Retinal pigment epithelial cell (primary cell): ENCODE results near the gene MLKL.
"Not testable (repeated sequence)": the region's sequence is repeated elsewhere in the genome, so short reads cannot be mapped to it uniquely, and the experiment has no call there.

Source experiments
- DNase-seq: peaks from one replicate; pipeline ENCODE4 v3.0.0-alpha.2; 2010; ENCODE audit warnings: low read depth
- H3K4me3 ChIP-seq: 2 replicates; pipeline ENCODE4 v1.5.1; 2011; ENCODE audit warnings: mild to moderate bottlenecking, low read length, control low read depth, moderate library complexity
- TF ChIP-seq, protein P1 (sequence below): conservative IDR thresholded peaks from 2 replicates; pipeline ENCODE4 v1.5.1; 2011; ENCODE audit warnings: low read depth, low read length, control low read depth, inconsistent platforms

The MLKL gene

DNA sequence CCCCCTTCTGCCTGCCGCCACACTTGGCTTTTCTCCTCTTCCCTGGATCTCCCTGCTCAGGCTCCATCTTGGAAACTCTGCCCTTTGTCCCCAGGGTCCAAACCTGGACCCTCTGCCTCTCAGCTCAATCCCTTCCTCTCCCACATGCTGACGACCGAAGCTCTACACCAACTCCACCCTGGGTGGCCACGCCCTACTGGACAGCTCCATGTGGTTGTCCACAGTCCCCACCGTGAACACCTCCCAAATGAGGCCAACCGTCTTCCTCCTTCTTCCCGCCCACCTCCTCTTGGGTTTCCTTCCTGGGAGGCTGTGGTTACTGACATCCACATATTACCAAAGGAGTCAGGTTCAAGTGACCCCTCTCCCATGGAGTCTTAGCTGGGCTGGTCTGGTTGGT lies 22.6 kb upstream of the MLKL start:
- H3K4me3 ChIP-seq, result no peak overlapping the region
- DNase-seq, result no peak
- TF ChIP-seq, protein P1, sequence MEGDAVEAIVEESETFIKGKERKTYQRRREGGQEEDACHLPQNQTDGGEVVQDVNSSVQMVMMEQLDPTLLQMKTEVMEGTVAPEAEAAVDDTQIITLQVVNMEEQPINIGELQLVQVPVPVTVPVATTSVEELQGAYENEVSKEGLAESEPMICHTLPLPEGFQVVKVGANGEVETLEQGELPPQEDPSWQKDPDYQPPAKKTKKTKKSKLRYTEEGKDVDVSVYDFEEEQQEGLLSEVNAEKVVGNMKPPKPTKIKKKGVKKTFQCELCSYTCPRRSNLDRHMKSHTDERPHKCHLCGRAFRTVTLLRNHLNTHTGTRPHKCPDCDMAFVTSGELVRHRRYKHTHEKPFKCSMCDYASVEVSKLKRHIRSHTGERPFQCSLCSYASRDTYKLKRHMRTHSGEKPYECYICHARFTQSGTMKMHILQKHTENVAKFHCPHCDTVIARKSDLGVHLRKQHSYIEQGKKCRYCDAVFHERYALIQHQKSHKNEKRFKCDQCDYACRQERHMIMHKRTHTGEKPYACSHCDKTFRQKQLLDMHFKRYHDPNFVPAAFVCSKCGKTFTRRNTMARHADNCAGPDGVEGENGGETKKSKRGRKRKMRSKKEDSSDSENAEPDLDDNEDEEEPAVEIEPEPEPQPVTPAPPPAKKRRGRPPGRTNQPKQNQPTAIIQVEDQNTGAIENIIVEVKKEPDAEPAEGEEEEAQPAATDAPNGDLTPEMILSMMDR, result no peak

DNA sequence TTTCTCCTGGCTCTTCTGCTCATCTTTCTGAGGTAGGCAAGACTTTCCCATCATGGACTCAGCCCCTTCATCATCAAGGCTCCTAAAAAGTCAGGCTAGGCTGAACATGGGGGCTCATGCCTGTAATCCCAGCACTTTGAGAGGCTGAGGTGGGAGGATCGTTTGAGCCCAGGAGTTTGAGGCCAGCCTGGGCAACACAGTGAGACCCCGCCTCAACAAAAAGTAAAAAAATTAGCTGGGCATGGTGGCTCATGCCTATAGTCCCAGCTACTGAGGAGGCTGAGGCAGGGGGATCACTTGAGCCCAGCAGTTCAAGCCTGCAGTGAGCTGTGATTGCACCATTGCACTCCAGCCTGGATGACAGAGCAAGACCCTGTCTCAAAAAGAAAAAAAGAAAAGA lies 21.5 kb upstream of the MLKL start:
- H3K4me3 ChIP-seq, DNase-seq: not testable (repeated sequence)

DNA sequence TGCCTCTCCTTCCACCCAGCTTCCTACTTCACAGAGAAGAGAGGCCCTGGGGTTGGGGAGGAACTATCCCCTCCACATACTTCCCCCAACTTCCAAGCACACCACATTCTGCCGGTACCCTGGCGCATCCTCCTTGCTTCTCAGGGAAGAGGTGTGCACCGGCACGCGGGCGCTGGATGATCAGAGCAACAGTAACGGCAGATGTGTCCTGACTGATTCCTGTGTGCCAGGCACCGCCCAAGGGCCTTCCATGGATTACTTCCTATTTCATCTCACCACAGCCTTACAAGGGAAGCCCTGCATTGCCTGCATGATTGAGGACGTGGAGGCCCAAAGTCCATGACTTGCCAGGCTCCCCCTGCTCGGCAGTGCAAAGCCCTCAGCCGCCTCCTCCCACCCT lies 21.1 kb upstream of the MLKL start:
- no peak for DNase-seq
- no peak overlapping the region for H3K4me3 ChIP-seq
- TF ChIP-seq, protein P1, result no peak

DNA sequence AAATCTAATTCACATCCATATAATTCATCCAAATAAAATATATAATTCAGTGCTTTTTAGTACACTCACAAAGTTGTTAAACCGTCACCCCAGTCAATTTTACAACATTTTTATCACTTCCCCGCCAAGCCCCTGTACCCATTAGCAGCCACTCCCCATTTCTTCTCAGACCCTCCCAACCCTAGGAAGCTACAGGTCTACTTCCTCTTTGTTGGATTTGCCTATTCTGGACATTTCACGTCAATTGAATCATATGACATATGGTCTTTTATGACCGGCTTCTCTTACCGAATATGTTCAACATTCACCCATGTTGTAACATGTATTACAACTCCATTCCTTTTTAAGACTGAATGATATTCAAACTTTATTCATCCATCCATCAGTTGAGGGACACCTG lies 19.9 kb upstream of the MLKL start:
- no peak overlapping the region for H3K4me3 ChIP-seq
- TF ChIP-seq, protein P1, result no peak
- DNase-seq, result no peak

DNA sequence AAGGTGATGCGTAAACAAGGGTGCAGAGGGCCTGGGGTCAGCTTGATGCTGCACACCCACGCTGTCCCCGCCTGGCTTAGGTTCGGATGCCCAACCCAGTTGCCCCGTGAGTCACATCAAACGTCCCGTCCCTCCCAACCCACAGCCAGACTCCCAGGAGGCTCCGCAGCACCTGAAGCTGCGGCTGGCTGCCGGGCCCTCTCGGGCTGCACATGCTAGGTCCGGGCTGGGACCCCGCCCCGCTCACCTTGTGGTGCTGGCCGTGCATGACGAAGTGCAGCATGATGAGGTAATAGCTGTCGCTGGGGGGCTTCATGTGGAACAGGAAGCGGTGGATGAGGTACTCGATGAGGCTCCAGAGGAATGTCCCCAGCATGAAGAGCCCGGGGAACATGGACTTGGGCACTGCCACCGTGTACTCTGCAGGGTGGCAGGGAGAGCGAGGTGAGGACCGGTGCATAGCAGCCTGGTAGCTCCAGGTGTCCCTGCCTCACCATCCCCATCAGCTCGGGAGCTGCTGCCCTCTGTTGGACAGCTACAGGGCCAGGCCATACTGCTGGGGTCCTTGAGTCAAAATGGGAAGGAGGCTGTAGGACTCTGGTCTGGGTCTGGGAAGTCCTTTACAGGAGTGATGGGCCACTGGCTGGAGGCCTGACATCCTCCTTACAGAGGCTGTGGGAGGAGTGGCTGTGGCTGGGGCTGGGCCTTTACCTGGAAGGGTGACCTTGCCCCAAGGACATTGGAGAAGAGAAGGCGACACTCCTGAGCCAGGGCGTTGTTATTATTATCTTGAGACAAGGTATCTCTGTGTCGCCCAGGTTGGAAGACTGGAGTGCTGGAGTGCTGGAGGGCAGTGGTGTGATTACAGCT lies 18.3 kb upstream of the MLKL start:
- TF ChIP-seq, protein P1, result peak; percentile 8
- H3K4me3 ChIP-seq, result no peak overlapping the region
- no peak for DNase-seq

DNA sequence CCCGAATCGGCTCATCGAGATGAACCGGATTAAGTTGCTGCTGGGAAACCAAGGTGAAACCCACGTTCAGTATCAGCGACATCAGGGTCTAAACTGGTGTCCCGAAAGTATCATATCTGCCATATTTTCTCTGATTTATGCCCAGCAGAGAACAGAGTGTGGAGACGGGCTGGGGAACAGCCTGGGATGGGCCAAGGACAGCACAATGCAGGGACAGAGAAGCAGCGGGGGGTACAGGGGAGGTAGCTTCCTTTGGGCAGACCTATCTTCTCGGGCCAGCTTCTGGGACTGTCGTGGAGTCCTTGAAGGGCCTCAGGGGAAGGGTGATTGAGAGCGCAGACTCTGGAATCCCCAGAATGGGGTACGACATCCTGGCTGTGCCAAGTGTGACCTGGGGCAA lies 17.5 kb upstream of the MLKL start:
- no peak for DNase-seq
- H3K4me3 ChIP-seq, result no peak overlapping the region
- TF ChIP-seq, protein P1, result no peak

DNA sequence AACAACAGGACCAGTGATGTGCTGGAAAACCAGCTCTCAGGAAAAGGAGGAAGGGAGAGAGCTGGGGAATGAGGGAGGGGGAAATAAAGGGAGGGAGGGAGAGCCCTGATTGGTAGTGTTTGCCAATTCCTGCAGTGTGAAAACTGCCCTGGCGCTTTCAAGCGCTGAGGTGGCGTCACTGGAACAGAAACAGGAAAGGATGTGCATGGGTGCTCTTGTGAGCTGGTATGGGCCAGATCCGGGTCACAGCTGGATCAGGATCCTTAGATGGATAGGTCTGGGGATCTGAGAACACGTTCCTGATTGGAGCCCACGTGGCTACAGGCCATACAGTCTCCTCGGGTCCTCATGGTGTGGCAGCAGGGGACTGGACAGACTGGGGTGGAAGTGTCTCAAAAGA lies 16.7 kb upstream of the MLKL start:
- H3K4me3 ChIP-seq, result no peak overlapping the region
- TF ChIP-seq, protein P1, result no peak
- no peak for DNase-seq
